Coronary artery (tissue), 2 donors: ENCODE measurements around the gene IFT81.

ENCODE experiments used
- DNase-seq: peaks from one replicate; pipeline ENCODE4 v3.0.0-alpha.2; 2017; ENCODE audit warnings: low spot score
- H3K27ac ChIP-seq, 2 donors: fragments of 200-600 bp; sonication (generic); one replicate each; pipeline ENCODE4 v1.5.1; 2016 to 2019
- H3K4me3 ChIP-seq: fragments of 200-600 bp; sonication (generic); 2 replicates; pipeline ENCODE4 v1.5.1; 2016; ENCODE audit warnings: mild to moderate bottlenecking, moderate library complexity
- TF ChIP-seq, protein P1 (sequence below): fragments of 200-600 bp; sonication (generic); IDR thresholded peaks from one replicate; pipeline ENCODE4 v1.5.1; 2019; ENCODE audit warnings: antibody characterized with exemption

IFT81 gene

DNA sequence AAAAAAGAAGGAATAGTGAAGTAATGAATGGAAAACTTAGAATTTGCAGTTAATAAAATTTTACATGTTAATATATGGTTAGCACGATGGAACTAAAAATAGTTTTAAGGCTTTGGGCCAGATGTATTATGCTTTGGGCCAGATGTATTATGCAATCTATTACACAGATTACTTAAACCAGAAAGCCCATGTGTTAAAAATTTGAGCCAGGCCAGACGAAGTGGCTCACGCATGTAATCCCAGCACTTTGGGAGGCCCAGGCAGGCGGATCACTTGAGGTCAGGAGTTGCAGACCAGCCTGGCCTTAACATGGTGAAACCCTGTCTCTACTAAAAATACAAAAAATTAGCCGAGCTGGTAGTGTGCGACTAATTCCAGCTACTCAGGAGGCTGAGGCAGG is 17.2 kb downstream of the IFT81 start:
- Histone ChIP-seq H3K4me3 (no peak overlapping the region), H3K27ac (peak overlapping the region; percentile 33 to 71)
- no peak for DNase-seq
- TF ChIP-seq, protein P1, sequence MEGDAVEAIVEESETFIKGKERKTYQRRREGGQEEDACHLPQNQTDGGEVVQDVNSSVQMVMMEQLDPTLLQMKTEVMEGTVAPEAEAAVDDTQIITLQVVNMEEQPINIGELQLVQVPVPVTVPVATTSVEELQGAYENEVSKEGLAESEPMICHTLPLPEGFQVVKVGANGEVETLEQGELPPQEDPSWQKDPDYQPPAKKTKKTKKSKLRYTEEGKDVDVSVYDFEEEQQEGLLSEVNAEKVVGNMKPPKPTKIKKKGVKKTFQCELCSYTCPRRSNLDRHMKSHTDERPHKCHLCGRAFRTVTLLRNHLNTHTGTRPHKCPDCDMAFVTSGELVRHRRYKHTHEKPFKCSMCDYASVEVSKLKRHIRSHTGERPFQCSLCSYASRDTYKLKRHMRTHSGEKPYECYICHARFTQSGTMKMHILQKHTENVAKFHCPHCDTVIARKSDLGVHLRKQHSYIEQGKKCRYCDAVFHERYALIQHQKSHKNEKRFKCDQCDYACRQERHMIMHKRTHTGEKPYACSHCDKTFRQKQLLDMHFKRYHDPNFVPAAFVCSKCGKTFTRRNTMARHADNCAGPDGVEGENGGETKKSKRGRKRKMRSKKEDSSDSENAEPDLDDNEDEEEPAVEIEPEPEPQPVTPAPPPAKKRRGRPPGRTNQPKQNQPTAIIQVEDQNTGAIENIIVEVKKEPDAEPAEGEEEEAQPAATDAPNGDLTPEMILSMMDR: no peak

- H3K27ac ChIP-seq: no peak overlapping the region
- DNase-seq: no peak
Observed at GRCh38 chr12:110146986-110147385, 22.8 kb downstream of the IFT81 start.

GRCh38 chr12:110149086-110149660 is 25.0 kb downstream of the IFT81 start:
- TF ChIP-seq, protein P1: no peak
- H3K4me3 ChIP-seq: no peak overlapping the region
- H3K27ac ChIP-seq: no peak overlapping the region
- DNase-seq: no peak

More at GRCh38 chr12:110146986-110147385, 22.8 kb downstream of the IFT81 start:
- TF ChIP-seq, protein P1: no peak
- no peak overlapping the region for H3K4me3 ChIP-seq

DNA sequence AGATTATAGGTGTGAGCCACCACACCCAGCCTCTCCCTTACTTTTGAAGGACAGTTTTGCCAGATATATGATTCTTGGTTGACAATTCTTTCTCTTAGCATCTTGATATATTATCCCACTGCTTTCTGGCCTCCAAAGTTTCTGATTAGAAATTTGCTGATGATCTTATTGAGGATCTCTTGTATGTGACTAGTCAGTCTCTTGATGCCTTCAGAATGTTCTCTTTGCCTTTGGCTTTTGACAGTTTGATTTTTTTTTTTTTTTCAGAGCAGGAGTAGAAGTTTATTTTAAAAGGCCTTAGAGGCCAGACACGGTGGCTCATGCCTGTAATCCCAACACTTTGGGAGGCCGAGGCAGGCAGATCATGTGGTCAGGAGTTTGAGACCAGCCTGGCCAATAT is 32.6 kb downstream of the IFT81 start:
- TF ChIP-seq, protein P1: no peak
- DNase-seq: no peak
- no peak overlapping the region for H3K27ac ChIP-seq
- H3K4me3 ChIP-seq: no peak overlapping the region

DNA sequence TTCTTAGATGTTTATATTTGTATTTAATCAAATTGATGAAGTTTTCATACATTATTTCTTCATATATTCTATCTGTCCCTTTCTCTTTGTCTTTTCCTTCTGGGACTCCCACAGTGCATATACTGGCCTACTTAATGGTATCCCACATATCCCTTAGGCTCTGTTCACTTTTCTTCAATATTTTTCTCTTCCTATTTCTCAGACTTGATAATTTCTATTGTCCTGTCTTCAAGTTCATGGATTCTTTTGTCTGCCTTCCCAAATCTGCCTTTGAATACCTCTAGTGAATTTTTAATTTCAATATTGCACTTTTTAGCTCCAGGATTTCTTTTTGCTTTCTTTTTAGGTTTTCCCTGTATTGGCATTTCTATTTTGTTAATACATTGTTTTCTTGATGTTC is 33.4 kb downstream of the IFT81 start:
- Histone ChIP-seq H3K27ac (no peak overlapping the region), H3K4me3 (no peak overlapping the region)
- DNase-seq: no peak
- TF ChIP-seq, protein P1: no peak

GRCh38 chr12:110159671-110160245 is 35.6 kb downstream of the IFT81 start:
- TF ChIP-seq, protein P1: no peak
- H3K4me3 ChIP-seq: no peak overlapping the region
- DNase-seq: no peak
- H3K27ac ChIP-seq: no peak overlapping the region

- no peak overlapping the region for H3K27ac ChIP-seq
- DNase-seq: no peak
- TF ChIP-seq, protein P1: no peak
- no peak overlapping the region for H3K4me3 ChIP-seq
Observed at GRCh38 chr12:110165540-110166159, 41.5 kb downstream of the IFT81 start.
